Upper lobe of left lung (tissue), 4 donors: ENCODE data around the gene RAF1.

Experiments
- EP300 ChIP-seq, 4 donors: sonication (generic); formaldehyde crosslinking; IDR thresholded peaks; one replicate each; pipeline ENCODE4 v1.5.1; 2017; ENCODE audit warnings: antibody characterized with exemption in 4 of 4, control low read depth in 2 of 4
- POLR2AphosphoS5 ChIP-seq, 2 donors: sonication (generic); formaldehyde crosslinking; IDR thresholded peaks; one replicate each; pipeline ENCODE4 v1.5.1; 2017; ENCODE audit warnings: antibody characterized with exemption in 2 of 2
- TF ChIP-seq, protein P1 (sequence below), 6 experiments: fragments of 450-650 bp in 4 of 6; fragments of 200-600 bp in 2 of 6; sonication (generic) in 2 of 6; IDR thresholded peaks; one replicate each; pipeline ENCODE4 v1.5.1; 2016 to 2019; ENCODE audit warnings: antibody characterized with exemption in 6 of 6

DNA sequence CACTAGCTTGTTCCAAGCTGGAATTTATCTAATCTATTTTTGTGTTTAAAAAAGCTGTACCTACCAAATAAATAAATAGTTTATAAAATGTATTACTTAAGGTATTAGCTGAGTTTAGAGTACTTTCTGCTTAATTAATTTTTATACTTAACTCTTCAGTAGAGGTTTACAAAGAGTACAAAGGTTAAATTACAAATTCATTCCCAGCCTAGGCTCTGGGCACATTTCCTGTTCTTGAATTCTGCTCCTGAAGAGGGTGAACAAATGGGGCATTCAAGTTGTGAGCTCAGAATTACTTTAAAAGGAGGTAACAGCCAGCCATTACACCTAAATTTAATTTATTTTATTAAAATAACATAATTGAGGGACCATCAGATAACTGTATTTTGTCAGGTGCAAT, 80.6 kb downstream of the RAF1 start:
- TF ChIP-seq, protein P1, sequence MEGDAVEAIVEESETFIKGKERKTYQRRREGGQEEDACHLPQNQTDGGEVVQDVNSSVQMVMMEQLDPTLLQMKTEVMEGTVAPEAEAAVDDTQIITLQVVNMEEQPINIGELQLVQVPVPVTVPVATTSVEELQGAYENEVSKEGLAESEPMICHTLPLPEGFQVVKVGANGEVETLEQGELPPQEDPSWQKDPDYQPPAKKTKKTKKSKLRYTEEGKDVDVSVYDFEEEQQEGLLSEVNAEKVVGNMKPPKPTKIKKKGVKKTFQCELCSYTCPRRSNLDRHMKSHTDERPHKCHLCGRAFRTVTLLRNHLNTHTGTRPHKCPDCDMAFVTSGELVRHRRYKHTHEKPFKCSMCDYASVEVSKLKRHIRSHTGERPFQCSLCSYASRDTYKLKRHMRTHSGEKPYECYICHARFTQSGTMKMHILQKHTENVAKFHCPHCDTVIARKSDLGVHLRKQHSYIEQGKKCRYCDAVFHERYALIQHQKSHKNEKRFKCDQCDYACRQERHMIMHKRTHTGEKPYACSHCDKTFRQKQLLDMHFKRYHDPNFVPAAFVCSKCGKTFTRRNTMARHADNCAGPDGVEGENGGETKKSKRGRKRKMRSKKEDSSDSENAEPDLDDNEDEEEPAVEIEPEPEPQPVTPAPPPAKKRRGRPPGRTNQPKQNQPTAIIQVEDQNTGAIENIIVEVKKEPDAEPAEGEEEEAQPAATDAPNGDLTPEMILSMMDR (IDR thresholded peaks at IDR 0.05) = no peak
- TF ChIP-seq EP300 (IDR thresholded peaks at IDR 0.05) (no peak), POLR2AphosphoS5 (IDR thresholded peaks at IDR 0.05) (no peak)
